ENCODE results near the gene DCUN1D5.

DCUN1D5 gene

DNA sequence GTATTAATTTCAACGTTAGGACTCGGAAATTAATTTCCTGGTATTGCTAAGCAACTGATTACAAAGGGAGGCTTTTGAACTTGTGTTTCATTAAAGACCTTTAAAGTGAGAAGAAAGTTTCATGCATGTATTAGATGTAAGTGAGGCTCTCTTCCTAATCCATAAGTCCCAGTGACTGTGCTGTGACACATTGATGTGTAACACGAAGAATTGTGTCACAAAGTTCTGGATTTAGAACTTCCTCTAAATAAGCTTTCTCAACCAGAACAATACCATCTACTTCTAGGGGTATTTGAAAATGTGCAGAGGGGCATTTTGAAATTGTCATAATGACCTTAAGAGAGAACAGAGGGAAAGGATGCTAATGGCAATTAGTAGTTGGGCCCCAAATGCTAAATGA, 14.4 kb downstream of the DCUN1D5 start:
- Mint-ChIP-seq H3K36me3 (ENCODE audit: low read depth) (peaks cover 34% of the 10 kb centered on the region), H3K4me3 (no peak overlapping the region), H3K27ac (no peak overlapping the region)

DNA sequence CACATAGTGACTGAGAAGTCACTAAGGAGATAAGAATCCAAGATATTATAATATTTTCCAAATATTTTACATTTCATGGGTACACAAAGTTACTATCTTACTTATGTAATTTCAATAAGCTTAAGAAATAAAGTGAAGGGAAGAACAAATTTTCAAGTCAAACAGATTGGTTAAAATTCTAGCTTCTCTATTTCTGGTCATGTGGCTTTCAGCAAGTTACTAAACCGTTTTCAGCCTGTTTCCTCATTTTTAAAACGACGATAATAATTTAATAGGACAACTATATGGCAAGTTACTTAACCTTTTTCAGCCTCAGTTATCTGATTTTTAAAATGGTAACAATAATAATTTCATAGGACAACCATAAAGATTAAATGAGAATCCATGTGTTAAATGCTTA, 15.6 kb downstream of the DCUN1D5 start:
- H3K9me3 Mint-ChIP-seq, result no peaks in the 10 kb centered on the region
- H3K27me3 Mint-ChIP-seq (ENCODE audit: low read depth), result no peaks in the 10 kb centered on the region
- no peaks in the 10 kb centered on the region for H3K4me1 Mint-ChIP-seq (ENCODE audit: low read depth)
- H3K4me3 Mint-ChIP-seq, result no peak overlapping the region
- H3K36me3 Mint-ChIP-seq (ENCODE audit: low read depth), result peaks cover 34% of the 10 kb centered on the region
- no peak overlapping the region for H3K27ac Mint-ChIP-seq

More for the DNA sequence above, 14.4 kb downstream of the DCUN1D5 start:
- Mint-ChIP-seq H3K27me3 (ENCODE audit: low read depth) (no peaks in the 10 kb centered on the region), H3K9me3 (no peaks in the 10 kb centered on the region), H3K4me1 (ENCODE audit: low read depth) (no peaks in the 10 kb centered on the region)

- Mint-ChIP-seq H3K9me3 (no peaks in the 10 kb centered on the region), H3K4me1 (ENCODE audit: low read depth) (peaks cover 34% of the 10 kb centered on the region), H3K4me3 (no peak overlapping the region), H3K27me3 (ENCODE audit: low read depth) (no peaks in the 10 kb centered on the region), H3K27ac (peak overlapping the region; percentile 7), H3K36me3 (ENCODE audit: low read depth) (peaks cover 38% of the 10 kb centered on the region)
These were observed 21.0 kb downstream of the DCUN1D5 start for GRCh38 chr11:103071008-103071407.

DNA sequence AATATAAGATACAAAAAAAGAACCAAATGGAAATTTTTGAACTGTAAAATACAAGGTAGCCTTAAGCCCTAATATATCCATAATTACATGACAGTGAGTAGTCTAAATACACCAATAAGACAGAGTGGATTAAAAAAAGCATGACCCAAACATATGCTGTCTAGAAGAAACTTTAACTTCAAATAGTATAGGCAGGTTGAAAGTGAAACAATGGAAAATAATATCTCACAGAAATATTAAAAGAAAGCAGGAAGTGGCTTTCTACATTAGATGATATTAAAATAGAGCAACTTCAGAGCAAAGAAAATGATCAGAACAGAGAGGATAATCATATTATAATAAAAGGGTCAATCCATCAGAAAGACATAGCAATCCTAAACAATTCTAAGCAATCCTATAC, 21.8 kb downstream of the DCUN1D5 start:
- H3K4me3 Mint-ChIP-seq, result peak overlapping the region; percentile 25
- H3K36me3 Mint-ChIP-seq (ENCODE audit: low read depth), result peaks cover 42% of the 10 kb centered on the region
- peaks cover 34% of the 10 kb centered on the region for H3K4me1 Mint-ChIP-seq (ENCODE audit: low read depth)
- H3K9me3 Mint-ChIP-seq, result no peaks in the 10 kb centered on the region
- no peaks in the 10 kb centered on the region for H3K27me3 Mint-ChIP-seq (ENCODE audit: low read depth)
- H3K27ac Mint-ChIP-seq, result peak overlapping the region; percentile 45

- no peaks in the 10 kb centered on the region for H3K9me3 Mint-ChIP-seq
- H3K36me3 Mint-ChIP-seq (ENCODE audit: low read depth), result peaks cover 42% of the 10 kb centered on the region
- no peak overlapping the region for H3K27ac Mint-ChIP-seq
- H3K4me3 Mint-ChIP-seq, result no peak overlapping the region
- no peaks in the 10 kb centered on the region for H3K27me3 Mint-ChIP-seq (ENCODE audit: low read depth)
- peaks cover 34% of the 10 kb centered on the region for H3K4me1 Mint-ChIP-seq (ENCODE audit: low read depth)
These were observed 22.6 kb downstream of the DCUN1D5 start for GRCh38 chr11:103069367-103069766.

DNA sequence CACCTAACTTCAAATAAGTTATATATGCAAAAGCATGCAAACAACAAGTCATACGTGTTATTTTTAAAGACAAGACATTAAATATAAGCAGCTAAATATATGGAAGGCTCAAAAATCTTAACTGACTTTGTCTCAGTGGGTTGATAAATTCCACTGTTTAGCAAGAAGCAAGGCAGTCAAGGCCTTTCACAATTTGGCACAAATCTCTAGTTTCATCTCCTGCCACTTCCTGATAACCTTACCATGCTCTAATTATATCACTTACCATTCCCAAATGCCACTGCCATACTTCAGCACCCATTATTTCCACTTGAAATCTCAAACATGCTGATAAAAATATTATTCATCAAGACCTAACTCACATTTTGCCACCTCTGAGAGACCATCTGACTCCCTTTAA, 24.8 kb downstream of the DCUN1D5 start:
- no peak overlapping the region for H3K4me3 Mint-ChIP-seq
- no peaks in the 10 kb centered on the region for H3K9me3 Mint-ChIP-seq
- H3K4me1 Mint-ChIP-seq (ENCODE audit: low read depth), result peaks cover 34% of the 10 kb centered on the region
- peaks cover 38% of the 10 kb centered on the region for H3K36me3 Mint-ChIP-seq (ENCODE audit: low read depth)
- no peak overlapping the region for H3K27ac Mint-ChIP-seq
- no peaks in the 10 kb centered on the region for H3K27me3 Mint-ChIP-seq (ENCODE audit: low read depth)

DNA sequence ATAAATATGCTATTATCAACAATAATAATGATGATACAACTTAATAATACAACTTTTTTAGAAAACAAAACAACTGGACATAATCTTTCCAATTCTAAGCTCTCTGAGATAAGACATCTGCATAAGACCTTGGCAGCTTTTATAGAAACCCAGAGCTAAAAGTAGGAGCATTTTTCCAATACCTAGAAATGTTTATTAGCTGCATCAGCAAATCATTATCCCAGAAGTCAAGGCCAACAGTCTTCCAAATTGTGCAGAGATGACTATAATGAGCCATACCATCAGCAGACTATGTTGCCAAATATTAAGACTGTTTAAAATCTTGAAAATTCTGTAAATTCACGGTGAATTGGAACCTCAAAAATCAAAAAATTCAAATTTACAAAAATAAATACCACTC, 30.3 kb downstream of the DCUN1D5 start:
- H3K4me1 Mint-ChIP-seq (ENCODE audit: low read depth), result no peaks in the 10 kb centered on the region
- H3K36me3 Mint-ChIP-seq (ENCODE audit: low read depth), result peaks cover 24% of the 10 kb centered on the region
- no peak overlapping the region for H3K27ac Mint-ChIP-seq
- H3K9me3 Mint-ChIP-seq, result no peaks in the 10 kb centered on the region
- no peak overlapping the region for H3K4me3 Mint-ChIP-seq
- no peaks in the 10 kb centered on the region for H3K27me3 Mint-ChIP-seq (ENCODE audit: low read depth)

GRCh38 chr11:103055221-103055890, 36.6 kb downstream of the DCUN1D5 start:
- Mint-ChIP-seq H3K27me3 (ENCODE audit: low read depth) (no peaks in the 10 kb centered on the region), H3K9me3 (no peaks in the 10 kb centered on the region), H3K27ac (no peak overlapping the region), H3K36me3 (ENCODE audit: low read depth) (peaks cover 3% of the 10 kb centered on the region), H3K4me3 (no peak overlapping the region), H3K4me1 (ENCODE audit: low read depth) (peaks cover 1% of the 10 kb centered on the region)

- peaks cover 1% of the 10 kb centered on the region for H3K4me1 Mint-ChIP-seq (ENCODE audit: low read depth)
- H3K27me3 Mint-ChIP-seq (ENCODE audit: low read depth), result no peaks in the 10 kb centered on the region
- H3K27ac Mint-ChIP-seq, result no peak overlapping the region
- peaks cover 3% of the 10 kb centered on the region for H3K36me3 Mint-ChIP-seq (ENCODE audit: low read depth)
- H3K9me3 Mint-ChIP-seq, result no peaks in the 10 kb centered on the region
- no peak overlapping the region for H3K4me3 Mint-ChIP-seq
These were observed 38.0 kb downstream of the DCUN1D5 start for GRCh38 chr11:103053997-103054396.

DNA sequence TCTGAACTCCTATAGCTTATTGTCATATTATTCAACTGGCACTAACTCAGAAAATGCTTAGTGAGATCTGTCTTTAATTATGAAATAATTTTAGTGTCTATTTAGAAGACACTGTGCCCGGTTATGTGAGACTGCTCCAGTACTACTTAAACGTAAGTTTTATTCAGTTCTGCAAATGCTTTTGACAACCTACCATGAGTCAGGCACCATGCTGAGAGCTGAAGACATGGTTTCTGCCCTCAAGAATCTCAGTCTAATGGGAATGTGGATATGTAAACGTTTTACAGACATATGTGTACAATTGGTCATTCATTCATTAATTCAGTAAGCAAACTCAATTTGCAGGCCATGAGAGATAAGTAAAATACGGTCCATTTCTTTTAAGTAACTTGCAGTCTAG, 40.0 kb downstream of the DCUN1D5 start:
- peaks cover 2% of the 10 kb centered on the region for H3K36me3 Mint-ChIP-seq (ENCODE audit: low read depth)

GRCh38 chr11:103051151-103051801, 40.7 kb downstream of the DCUN1D5 start:
- H3K27me3 Mint-ChIP-seq (ENCODE audit: low read depth), result no peaks in the 10 kb centered on the region
- no peak overlapping the region for H3K27ac Mint-ChIP-seq
- peaks cover 2% of the 10 kb centered on the region for H3K36me3 Mint-ChIP-seq (ENCODE audit: low read depth)
- H3K4me3 Mint-ChIP-seq, result no peak overlapping the region
- no peaks in the 10 kb centered on the region for H3K9me3 Mint-ChIP-seq
- H3K4me1 Mint-ChIP-seq (ENCODE audit: low read depth), result peaks cover 1% of the 10 kb centered on the region

More for the DNA sequence above, 40.0 kb downstream of the DCUN1D5 start:
- no peak overlapping the region for H3K27ac Mint-ChIP-seq
- H3K9me3 Mint-ChIP-seq, result no peaks in the 10 kb centered on the region
- H3K4me3 Mint-ChIP-seq, result no peak overlapping the region
- H3K27me3 Mint-ChIP-seq (ENCODE audit: low read depth), result no peaks in the 10 kb centered on the region
- H3K4me1 Mint-ChIP-seq (ENCODE audit: low read depth), result peaks cover 1% of the 10 kb centered on the region

DNA sequence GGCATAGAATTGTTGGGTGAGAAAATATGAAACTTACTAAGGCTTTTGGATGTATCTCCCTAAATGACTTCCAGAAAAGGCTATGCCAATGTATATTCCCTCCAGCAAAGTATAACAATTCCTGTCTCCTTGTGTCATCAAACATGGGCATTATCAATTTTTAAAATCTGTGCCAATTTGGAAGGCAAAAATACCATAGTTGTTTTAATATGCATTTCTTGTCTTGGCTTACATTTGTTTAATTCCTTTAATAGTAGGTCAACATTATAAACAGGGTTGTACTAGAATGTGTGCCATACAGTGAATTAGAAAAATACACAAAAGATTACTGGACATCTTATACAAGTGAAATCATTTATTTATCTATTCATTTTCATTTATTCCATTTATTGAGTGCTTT, 41.6 kb downstream of the DCUN1D5 start:
- Mint-ChIP-seq H3K4me1 (ENCODE audit: low read depth) (peaks cover 1% of the 10 kb centered on the region), H3K36me3 (ENCODE audit: low read depth) (peaks cover 2% of the 10 kb centered on the region)

DNA sequence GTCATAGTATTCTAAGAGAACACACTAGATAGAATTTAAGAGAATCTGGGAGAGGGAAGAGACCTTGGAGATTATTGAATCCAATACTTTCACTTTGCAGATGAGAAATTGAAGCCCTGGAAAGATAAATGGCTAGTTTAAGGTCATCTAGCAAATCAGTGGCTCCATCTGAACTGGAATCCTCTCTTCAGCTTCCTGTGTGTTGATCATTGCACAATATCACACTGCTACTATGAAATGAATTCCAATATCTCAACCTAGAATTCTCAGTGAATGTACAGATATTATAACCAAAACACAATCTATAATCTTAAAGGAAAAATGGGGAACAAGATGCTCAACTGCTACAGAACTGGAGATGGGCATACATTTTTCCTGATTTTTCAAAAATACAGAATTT, 44.1 kb downstream of the DCUN1D5 start:
- Mint-ChIP-seq H3K4me3 (no peak overlapping the region), H3K4me1 (ENCODE audit: low read depth) (peaks cover 1% of the 10 kb centered on the region), H3K9me3 (no peaks in the 10 kb centered on the region), H3K36me3 (ENCODE audit: low read depth) (peaks cover 2% of the 10 kb centered on the region), H3K27me3 (ENCODE audit: low read depth) (no peaks in the 10 kb centered on the region), H3K27ac (no peak overlapping the region)

More for the DNA sequence above, 41.6 kb downstream of the DCUN1D5 start:
- no peaks in the 10 kb centered on the region for H3K27me3 Mint-ChIP-seq (ENCODE audit: low read depth)
- H3K27ac Mint-ChIP-seq, result no peak overlapping the region
- no peaks in the 10 kb centered on the region for H3K9me3 Mint-ChIP-seq
- no peak overlapping the region for H3K4me3 Mint-ChIP-seq

DNA sequence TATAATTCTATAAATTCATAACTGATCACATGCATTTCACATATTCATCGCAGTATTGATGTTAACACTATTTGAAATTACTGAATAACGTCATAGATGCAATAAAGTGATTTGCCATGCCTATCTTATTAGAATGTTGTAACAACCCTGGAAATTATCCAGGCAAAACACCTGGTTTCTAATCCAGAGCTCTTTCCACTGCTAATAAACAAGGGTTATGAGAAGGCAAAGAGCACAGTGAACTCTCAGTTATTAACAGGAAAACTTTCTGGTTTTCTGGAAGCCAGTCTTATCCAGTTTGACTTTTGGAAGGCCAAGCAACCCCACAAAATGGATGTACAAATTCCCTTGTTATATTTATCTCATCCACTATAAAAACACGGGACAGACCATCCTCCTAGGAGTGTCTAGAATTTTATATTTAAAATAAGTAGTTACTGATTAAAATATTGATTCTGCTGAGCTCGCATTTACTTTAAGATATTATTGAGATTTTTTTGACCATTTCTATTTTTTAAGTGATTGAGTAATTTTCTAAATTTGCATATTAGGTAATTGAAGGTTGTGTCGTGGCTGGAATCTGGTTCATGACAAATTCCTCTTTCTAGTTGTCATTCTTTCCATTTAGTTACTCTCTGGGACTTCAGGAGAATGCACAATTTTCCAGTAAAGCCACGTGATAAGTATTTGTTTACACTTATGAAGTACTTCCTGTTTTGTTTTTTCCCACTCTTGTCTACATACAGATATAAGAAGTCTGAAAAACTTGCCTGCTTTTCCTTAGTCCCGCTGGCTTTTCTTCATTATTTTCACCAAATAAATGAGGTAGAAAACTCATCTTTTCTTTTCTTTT, 47.9 kb downstream of the DCUN1D5 start:
- no peak overlapping the region for H3K27ac Mint-ChIP-seq
- no peaks in the 10 kb centered on the region for H3K4me1 Mint-ChIP-seq (ENCODE audit: low read depth)
- H3K4me3 Mint-ChIP-seq, result no peak overlapping the region
- H3K36me3 Mint-ChIP-seq (ENCODE audit: low read depth), result no peaks in the 10 kb centered on the region
- peaks cover 3% of the 10 kb centered on the region for H3K27me3 Mint-ChIP-seq (ENCODE audit: low read depth)
- no peaks in the 10 kb centered on the region for H3K9me3 Mint-ChIP-seq

GRCh38 chr11:103042161-103042560, 49.8 kb downstream of the DCUN1D5 start:
- H3K27me3 Mint-ChIP-seq (ENCODE audit: low read depth), result peaks cover 3% of the 10 kb centered on the region
- no peaks in the 10 kb centered on the region for H3K36me3 Mint-ChIP-seq (ENCODE audit: low read depth)
- H3K27ac Mint-ChIP-seq, result no peak overlapping the region
- H3K4me1 Mint-ChIP-seq (ENCODE audit: low read depth), result no peaks in the 10 kb centered on the region
- H3K4me3 Mint-ChIP-seq, result no peak overlapping the region
- H3K9me3 Mint-ChIP-seq, result no peaks in the 10 kb centered on the region
